ENCODE results near the gene OR4K5.

GRCh38 chr14:19930617-19931016 is 10.2 kb downstream of the OR4K5 start, which contains the start of gene OR4K1:
- TF ChIP-seq POLR2A (IDR thresholded peaks at IDR 0.05) (no peak), CTCF (IDR thresholded peaks at IDR 0.05) (no peak)
